Measurements from ENCODE around the gene ADCY2. TPM values are rescaled to one million over a fixed set of nuclear protein-coding genes. Genes with fewer than 3 reads are reported as not detected.

ADCY2 gene
- total and polyA plus RNA-seq, 11 donors, result 0.04 to 0.96 (median 0.32) TPM

- Histone ChIP-seq H3K27me3 (no peaks in the 10 kb centered on the region), H3K4me1 (no peaks in the 10 kb centered on the region), H3K9me3 (peaks cover 0 to 5% (median 0%) of the 10 kb centered on the region in 12 donors), H3K36me3 (no peaks in the 10 kb centered on the region), H3K4me3 (no peak overlapping the region), H3K27ac (no peak overlapping the region)
- DNase-seq (no peak), ATAC-seq (no peak)
- TF ChIP-seq CTCF (IDR thresholded peaks at IDR 0.05), result no peak
- no peak for TF ChIP-seq POLR2A (IDR thresholded peaks at IDR 0.05)
- WGBS, 4 donors, result 79 to 85% (median 83%) methylated on average over 2 of the region's 2 CpGs
- intact Hi-C loops (cut with DNase I), result no loop called here
Measured at GRCh38 chr5:7456206-7456605, 60.3 kb downstream of the ADCY2 start.

- no peaks in the 10 kb centered on the region for H3K36me3 ChIP-seq
- H3K9me3 ChIP-seq, result peaks cover 0 to 5% (median 0%) of the 10 kb centered on the region in 12 donors
- intact Hi-C loops (cut with DNase I), result no loop called here
- 68 to 84% (median 74%) methylated on average over 1 of the region's 1 CpG for WGBS, 4 donors
- no peaks in the 10 kb centered on the region for H3K4me1 ChIP-seq
- H3K4me3 ChIP-seq, result no peak overlapping the region
- H3K27me3 ChIP-seq, result no peaks in the 10 kb centered on the region
- no peak for ATAC-seq
- no peak overlapping the region for H3K27ac ChIP-seq
- TF ChIP-seq POLR2A (IDR thresholded peaks at IDR 0.05) (no peak), CTCF (IDR thresholded peaks at IDR 0.05) (no peak)
- DNase-seq, result no peak
Measured at GRCh38 chr5:7461371-7461770, 65.4 kb downstream of the ADCY2 start.

- no peaks in the 10 kb centered on the region for H3K4me1 ChIP-seq
- no peak for DNase-seq
- H3K9me3 ChIP-seq, result peaks cover 0 to 5% (median 0%) of the 10 kb centered on the region in 12 donors
- WGBS, 4 donors, result 78 to 88% (median 83%) methylated on average over 1 of the region's 1 CpG
- intact Hi-C loops (cut with DNase I), result no loop called here
- TF ChIP-seq POLR2A (IDR thresholded peaks at IDR 0.05) (no peak), CTCF (IDR thresholded peaks at IDR 0.05) (no peak)
- no peaks in the 10 kb centered on the region for H3K36me3 ChIP-seq
- H3K27me3 ChIP-seq, result no peaks in the 10 kb centered on the region
- no peak overlapping the region for H3K27ac ChIP-seq
- no peak overlapping the region for H3K4me3 ChIP-seq
- no peak for ATAC-seq
Measured at GRCh38 chr5:7462758-7463157, 66.8 kb downstream of the ADCY2 start.

- peaks cover 0 to under 1% (median 0%) of the 10 kb centered on the region in 12 donors for H3K9me3 ChIP-seq
- no peaks in the 10 kb centered on the region for H3K4me1 ChIP-seq
- 78 to 86% (median 82%) methylated on average over 3 of the region's 3 CpGs for WGBS, 4 donors
- no peak for ATAC-seq
- no peak overlapping the region for H3K4me3 ChIP-seq
- H3K27ac ChIP-seq, result no peak overlapping the region
- H3K36me3 ChIP-seq, result no peaks in the 10 kb centered on the region
- TF ChIP-seq CTCF (IDR thresholded peaks at IDR 0.05), result no peak
- no peak for TF ChIP-seq POLR2A (IDR thresholded peaks at IDR 0.05)
- DNase-seq, result no peak
- intact Hi-C loops (cut with DNase I), result no loop called here
- H3K27me3 ChIP-seq, result no peaks in the 10 kb centered on the region
Measured at GRCh38 chr5:7464182-7464581, 68.2 kb downstream of the ADCY2 start.

Measured in heart left ventricle (tissue), 16 donors.